NB4 (cell line): Measurements from ENCODE around the gene NSMF.

ENCODE experiments used
- POLR2A ChIP-seq: IDR thresholded peaks from 2 replicates; pipeline ENCODE4 v1.6.1; 2011; ENCODE audit warnings: mild to moderate bottlenecking; ENCODE audit not compliant: insufficient read length; ENCODE audit errors: extremely low read depth
- TF ChIP-seq, protein P1 (sequence below): IDR thresholded peaks from one replicate; pipeline ENCODE4 v1.5.1; 2012; ENCODE audit warnings: low read depth, low read length
- TF ChIP-seq, protein P2 (sequence below): IDR thresholded peaks from 2 replicates; pipeline ENCODE4 v1.6.1; 2011; ENCODE audit warnings: low read depth, low read length

DNA sequence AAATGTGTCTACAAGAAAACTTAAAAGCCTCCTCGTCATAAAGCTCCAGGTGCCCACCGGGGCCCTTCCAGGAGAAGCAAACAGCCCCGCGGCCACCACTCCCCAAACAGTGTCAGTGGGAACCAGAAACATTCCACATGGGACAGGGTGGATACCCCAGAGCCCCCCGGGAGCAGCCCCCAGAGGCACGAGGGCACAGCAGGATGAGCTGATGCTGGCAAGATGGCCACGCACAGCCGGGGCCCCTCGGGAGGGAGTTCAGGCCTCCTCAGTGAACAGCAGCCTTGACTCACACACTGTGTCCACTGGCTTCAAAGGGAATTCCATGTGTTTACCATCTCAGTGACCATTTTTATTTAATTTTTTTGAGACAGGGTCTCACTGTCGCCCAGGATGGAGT lies 46.7 kb downstream of the NSMF start:
- no peak for TF ChIP-seq POLR2A
- TF ChIP-seq, protein P1, sequence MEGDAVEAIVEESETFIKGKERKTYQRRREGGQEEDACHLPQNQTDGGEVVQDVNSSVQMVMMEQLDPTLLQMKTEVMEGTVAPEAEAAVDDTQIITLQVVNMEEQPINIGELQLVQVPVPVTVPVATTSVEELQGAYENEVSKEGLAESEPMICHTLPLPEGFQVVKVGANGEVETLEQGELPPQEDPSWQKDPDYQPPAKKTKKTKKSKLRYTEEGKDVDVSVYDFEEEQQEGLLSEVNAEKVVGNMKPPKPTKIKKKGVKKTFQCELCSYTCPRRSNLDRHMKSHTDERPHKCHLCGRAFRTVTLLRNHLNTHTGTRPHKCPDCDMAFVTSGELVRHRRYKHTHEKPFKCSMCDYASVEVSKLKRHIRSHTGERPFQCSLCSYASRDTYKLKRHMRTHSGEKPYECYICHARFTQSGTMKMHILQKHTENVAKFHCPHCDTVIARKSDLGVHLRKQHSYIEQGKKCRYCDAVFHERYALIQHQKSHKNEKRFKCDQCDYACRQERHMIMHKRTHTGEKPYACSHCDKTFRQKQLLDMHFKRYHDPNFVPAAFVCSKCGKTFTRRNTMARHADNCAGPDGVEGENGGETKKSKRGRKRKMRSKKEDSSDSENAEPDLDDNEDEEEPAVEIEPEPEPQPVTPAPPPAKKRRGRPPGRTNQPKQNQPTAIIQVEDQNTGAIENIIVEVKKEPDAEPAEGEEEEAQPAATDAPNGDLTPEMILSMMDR: no peak
- TF ChIP-seq, protein P2, sequence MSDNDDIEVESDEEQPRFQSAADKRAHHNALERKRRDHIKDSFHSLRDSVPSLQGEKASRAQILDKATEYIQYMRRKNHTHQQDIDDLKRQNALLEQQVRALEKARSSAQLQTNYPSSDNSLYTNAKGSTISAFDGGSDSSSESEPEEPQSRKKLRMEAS: no peak
